ENCODE measurements around the gene MAP6. TPM values are rescaled to one million over a fixed set of nuclear protein-coding genes. Genes with fewer than 3 reads are reported as not detected.
"Not testable (repeated sequence)": the region's sequence is repeated elsewhere in the genome, so short reads cannot be mapped to it uniquely, and the experiment has no call there.

MAP6 gene
- total RNA-seq, 2 donors from 2014 or later = 6.3 to 8.1 TPM

GRCh38 chr11:75589051-75589450, 79.8 kb downstream of the MAP6 start:
- DNase-seq (ENCODE audit: low spot score) = no peak
- peaks cover 0 to 8% of the 10 kb centered on the region in 2 donors for H3K4me1 ChIP-seq
- no peaks in the 10 kb centered on the region for H3K27me3 ChIP-seq
- no peaks in the 10 kb centered on the region for H3K36me3 ChIP-seq
- no peak overlapping the region for H3K27ac ChIP-seq
- H3K9me3 ChIP-seq = no peaks in the 10 kb centered on the region
- H3K4me3 ChIP-seq = no peak overlapping the region
- TF ChIP-seq CTCF (IDR thresholded peaks at IDR 0.05) = no peak

- DNase-seq (ENCODE audit: low spot score) = no peak
- Histone ChIP-seq H3K36me3 (no peaks in the 10 kb centered on the region), H3K27ac (no peak overlapping the region), H3K27me3 (no peaks in the 10 kb centered on the region), H3K4me1 (peaks cover 0 to 18% of the 10 kb centered on the region in 2 donors), H3K4me3 (no peak overlapping the region), H3K9me3 (no peaks in the 10 kb centered on the region)
- no peak for TF ChIP-seq CTCF (IDR thresholded peaks at IDR 0.05)
These were observed 80.8 kb downstream of the MAP6 start for GRCh38 chr11:75588051-75588481.

GRCh38 chr11:75586395-75586794, 82.4 kb downstream of the MAP6 start:
- no peaks in the 10 kb centered on the region for H3K36me3 ChIP-seq
- peaks cover 0 to 27% of the 10 kb centered on the region in 2 donors for H3K4me1 ChIP-seq
- H3K4me3 ChIP-seq = no peak overlapping the region

GRCh38 chr11:75585293-75585670, 83.6 kb downstream of the MAP6 start:
- Histone ChIP-seq H3K27ac (no peak overlapping the region), H3K4me1 (peaks cover 0 to 27% of the 10 kb centered on the region in 2 donors), H3K9me3 (no peaks in the 10 kb centered on the region), H3K4me3 (no peak overlapping the region), H3K36me3 (no peaks in the 10 kb centered on the region), H3K27me3 (no peaks in the 10 kb centered on the region)
- no peak for TF ChIP-seq CTCF (IDR thresholded peaks at IDR 0.05)
- DNase-seq (ENCODE audit: low spot score) = no peak

More at GRCh38 chr11:75586395-75586794, 82.4 kb downstream of the MAP6 start:
- TF ChIP-seq CTCF (IDR thresholded peaks at IDR 0.05) = no peak
- no peak overlapping the region for H3K27ac ChIP-seq
- DNase-seq (ENCODE audit: low spot score) = no peak
- H3K27me3 ChIP-seq = no peaks in the 10 kb centered on the region
- no peaks in the 10 kb centered on the region for H3K9me3 ChIP-seq

- Histone ChIP-seq H3K27ac (peak overlapping the region; percentile 93 to 97), H3K4me1 (peaks cover 0 to 27% of the 10 kb centered on the region in 2 donors)
- H3K4me3 ChIP-seq; H3K27me3 ChIP-seq; DNase-seq (ENCODE audit: low spot score); H3K36me3 ChIP-seq; H3K9me3 ChIP-seq: not testable (repeated sequence)
These were observed 84.1 kb downstream of the MAP6 start for GRCh38 chr11:75584659-75585292.

GRCh38 chr11:75583718-75584658, 84.8 kb downstream of the MAP6 start:
- H3K27me3 ChIP-seq = no peaks in the 10 kb centered on the region
- no peak for TF ChIP-seq CTCF (IDR thresholded peaks at IDR 0.05)

More at GRCh38 chr11:75583718-75584658, 84.8 kb downstream of the MAP6 start:
- peaks cover 0 to 27% of the 10 kb centered on the region in 2 donors for H3K4me1 ChIP-seq
- H3K9me3 ChIP-seq = no peaks in the 10 kb centered on the region
- H3K4me3 ChIP-seq = peak overlapping the region; percentile 51 to 87
- DNase-seq (ENCODE audit: low spot score) = peak; percentile 85
- H3K36me3 ChIP-seq = no peaks in the 10 kb centered on the region
- H3K27ac ChIP-seq = peak overlapping the region; percentile 93 to 97

Measured in right atrium auricular region (tissue), 2 donors.